ENCODE measurements around the gene C11orf65.

The C11orf65 gene

DNA sequence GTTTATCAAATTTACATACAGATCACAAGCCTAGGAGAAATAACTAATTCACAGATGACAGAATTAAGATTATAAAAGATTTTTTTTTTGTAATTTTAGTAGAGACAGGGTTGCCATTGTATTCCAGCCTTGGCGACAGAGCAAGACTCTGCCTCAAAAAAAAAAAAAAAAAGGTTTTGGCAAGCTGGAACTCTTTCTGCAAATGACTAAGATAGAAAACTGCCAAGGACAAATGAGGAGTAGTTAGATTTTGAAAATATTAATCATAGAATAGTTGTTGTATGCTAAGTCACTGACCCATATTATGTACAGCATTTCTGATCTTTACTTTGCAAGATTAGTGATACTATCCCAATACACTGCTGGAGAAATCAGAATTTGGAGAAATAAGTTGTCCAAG is 99.2 kb downstream of the C11orf65 start:
- no peak for DNase-seq (ENCODE audit: low spot score)

DNA sequence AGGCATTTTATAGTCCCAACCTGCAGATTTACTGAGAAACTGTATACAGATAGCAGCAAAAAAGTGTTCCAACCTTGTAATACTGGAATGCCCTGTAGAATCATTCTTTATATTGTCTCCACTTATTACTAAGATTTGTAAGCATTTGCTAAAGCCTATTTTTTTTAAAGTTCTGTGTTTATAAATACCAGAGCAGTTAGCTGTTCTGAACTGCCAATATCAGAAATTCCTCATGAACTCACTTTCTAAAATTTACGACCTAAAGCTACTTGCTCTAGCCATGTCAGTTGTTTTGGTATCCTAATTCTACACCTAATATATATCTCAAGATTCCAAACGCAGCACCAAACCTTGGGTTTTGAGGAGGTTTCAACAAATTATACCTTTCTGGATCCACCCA is 103.2 kb downstream of the C11orf65 start:
- DNase-seq (ENCODE audit: low spot score), result no peak

DNA sequence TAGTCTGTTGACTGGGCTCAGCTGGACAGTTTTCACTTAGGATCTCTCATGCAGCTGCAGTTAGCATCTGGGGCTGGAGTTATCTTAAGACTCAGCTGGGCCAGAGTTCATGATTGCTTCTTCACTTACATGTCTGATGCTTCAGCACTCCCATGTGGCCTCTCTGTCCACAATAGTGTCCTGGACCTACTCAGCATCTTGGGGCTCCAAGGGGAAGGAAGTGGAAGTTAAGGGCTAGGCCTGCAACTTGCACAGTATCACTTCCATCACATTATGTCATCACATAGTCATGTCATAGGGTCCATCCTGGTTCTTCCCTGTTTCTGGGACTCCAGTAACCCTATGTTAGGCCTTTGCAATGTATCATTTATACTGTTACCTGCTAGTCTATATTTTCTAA is 115.9 kb downstream of the C11orf65 start:
- peak; percentile 8 for DNase-seq (ENCODE audit: low spot score)

DNA sequence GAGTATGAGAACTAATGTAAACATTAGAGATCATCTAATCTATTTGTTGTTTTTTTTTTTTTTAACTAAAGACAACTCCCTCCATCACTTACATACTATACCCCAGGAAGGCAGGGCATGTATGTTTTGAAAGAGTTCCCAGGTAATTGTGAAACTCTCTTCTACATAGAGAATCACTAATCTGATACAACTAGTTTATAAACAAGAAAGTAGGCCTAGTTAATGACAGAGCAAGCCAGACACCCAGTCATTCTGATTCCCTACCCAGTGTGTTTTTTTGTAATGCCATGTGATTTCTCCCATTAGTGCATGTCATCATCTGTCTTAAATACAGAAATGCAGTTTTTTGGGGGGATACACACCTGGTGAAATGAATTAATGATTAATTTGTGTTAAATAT is 120.9 kb downstream of the C11orf65 start:
- DNase-seq (ENCODE audit: low spot score), result no peak

DNA sequence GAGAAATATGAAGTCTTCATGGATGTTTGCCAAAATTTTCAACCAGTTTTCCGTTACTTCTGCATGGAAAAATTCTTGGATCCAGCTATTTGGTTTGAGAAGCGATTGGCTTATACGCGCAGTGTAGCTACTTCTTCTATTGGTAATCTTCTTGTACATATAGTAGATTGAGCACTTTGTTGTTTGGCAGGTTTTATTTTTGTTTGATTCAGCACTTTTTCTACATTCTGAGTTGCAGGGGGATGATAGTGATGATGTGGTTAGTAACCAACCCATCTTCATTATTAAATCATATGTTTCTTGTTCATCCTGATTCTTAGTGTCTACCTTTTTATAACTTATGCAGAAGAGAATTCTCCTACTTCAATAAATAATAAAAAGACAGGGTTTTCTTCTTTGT is 121.6 kb downstream of the C11orf65 start:
- no peak for DNase-seq (ENCODE audit: low spot score)

DNA sequence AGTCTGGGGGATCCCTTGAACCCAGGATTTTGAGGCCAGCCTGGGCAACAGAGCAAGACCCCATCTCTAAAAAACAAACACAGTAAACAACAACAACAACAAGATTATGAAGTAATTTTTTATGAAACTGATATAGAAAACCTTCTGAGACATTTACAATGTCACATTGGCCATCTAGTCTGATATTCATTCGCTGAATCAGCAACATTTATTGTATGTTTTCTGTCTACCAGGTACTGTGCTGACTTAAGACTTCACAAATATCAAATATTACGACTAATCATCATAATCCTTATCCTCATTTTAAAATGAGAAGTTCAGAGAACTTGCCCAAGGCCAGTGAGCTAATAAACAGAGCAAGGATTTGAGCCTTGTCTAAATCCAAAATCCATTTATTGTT is 123.6 kb downstream of the C11orf65 start:
- DNase-seq (ENCODE audit: low spot score), result no peak

DNA sequence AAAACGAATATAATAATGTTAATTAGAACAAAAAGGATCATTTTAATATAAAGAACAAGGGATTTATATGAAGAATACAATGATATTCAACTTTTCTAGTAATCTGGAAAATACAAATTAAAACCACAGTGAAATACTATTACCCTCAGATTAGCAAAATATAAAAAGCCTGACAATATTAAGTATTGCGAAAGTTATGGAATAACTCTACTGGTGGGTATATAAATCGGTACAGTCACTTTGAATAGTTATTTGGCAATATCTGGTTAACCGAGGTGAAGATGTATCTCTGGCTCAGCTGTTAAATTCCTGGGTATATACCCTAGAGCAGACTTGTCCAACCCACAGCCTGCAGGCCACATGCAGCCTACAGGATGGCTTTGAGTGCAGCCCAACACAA is 125.7 kb downstream of the C11orf65 start:
- no peak for DNase-seq (ENCODE audit: low spot score)

DNA sequence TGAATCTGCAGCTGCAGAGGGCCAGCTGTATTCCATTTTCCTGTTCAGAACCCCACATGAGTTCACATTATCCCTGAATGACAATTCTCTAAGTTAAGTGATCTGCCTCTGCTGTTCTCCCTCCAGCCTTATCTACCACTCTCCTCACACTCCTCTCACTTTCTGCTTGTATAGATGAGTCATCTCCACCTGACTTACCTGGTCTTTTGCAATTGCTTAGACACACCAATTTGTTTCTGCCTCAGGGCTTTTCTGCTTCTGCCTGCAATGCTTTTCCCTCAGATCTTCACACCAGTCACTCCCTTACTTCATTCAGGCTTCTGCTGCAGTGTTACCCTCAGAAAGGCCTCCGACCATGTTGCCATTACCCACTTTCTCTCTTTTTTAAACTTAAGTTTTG is 126.4 kb downstream of the C11orf65 start:
- no peak for DNase-seq (ENCODE audit: low spot score)

DNA sequence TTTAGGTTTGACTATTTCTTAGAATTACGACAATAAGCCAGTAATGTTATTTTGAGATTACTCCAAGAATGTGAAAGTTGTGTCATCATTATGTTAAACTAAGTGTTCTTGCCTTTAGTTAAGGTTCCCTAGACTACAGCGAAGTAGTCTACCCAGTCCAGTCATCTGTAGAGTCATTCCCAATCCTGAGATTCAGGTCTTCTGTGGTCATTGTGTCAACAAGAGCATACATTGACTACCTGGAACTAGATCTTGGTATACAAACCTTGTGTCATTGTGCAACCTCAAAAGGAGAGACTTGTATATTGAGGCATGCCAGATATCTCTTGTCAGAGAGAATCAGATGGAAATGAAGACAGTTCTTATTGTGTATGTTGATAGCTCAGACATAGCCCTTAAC is 128.6 kb downstream of the C11orf65 start:
- no peak for DNase-seq (ENCODE audit: low spot score)

DNA sequence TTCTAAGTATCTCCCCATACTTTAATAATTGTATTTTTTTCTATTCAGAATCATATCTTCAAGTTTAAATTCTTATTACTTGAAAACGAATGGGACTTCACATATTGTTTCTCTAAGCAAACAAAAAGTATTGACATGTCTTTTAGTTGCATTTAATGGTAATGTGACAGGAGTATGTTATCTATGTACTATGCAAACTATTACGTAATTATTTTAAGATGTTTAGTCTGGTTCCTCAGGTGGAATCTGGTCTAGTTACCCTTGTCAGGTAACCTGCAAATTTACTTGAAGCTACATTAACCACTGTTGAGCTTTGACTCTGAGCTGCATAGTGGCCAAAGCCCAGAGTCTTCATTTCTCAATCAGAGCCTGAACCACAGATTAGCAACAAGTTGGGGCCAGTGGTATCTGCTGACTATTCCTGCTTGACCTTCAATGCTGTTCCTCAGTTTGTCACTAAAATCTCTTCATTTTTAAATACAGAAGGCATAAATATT is 133.9 kb downstream of the C11orf65 start:
- DNase-seq (ENCODE audit: low spot score), result no peak

Data from Ammon's horn (tissue), 1 donor.